Mesendoderm (in vitro differentiated cells): ENCODE data around the gene CYP26C1.

ENCODE experiments used
- DNase-seq: peaks from one replicate; pipeline ENCODE4 v3.0.0; 2013
- H2AK5ac ChIP-seq: 2 replicates; pipeline ENCODE4 v1.6.1; 2013; ENCODE audit warnings: low read length, inconsistent platforms
- H2BK120ac ChIP-seq: 2 replicates; pipeline ENCODE4 v1.6.1; 2013; ENCODE audit warnings: low read depth, mild to moderate bottlenecking, low read length, moderate library complexity, mixed read lengths
- H2BK15ac ChIP-seq: replicated peaks from 2 replicates; pipeline ENCODE4 v1.6.1; 2013; ENCODE audit warnings: low read depth, mild to moderate bottlenecking, moderate library complexity
- H2BK5ac ChIP-seq: 2 replicates; pipeline ENCODE4 v1.6.1; 2013; ENCODE audit warnings: low read length, inconsistent platforms
- H3K18ac ChIP-seq: 2 replicates; pipeline ENCODE4 v1.6.1; 2013; ENCODE audit warnings: mild to moderate bottlenecking, low read length, mixed read lengths
- H3K23ac ChIP-seq: one replicate; pipeline ENCODE4 v1.6.1; 2013; ENCODE audit warnings: low read length
- H3K27ac ChIP-seq: 2 replicates; pipeline ENCODE4 v1.5.1; 2013; ENCODE audit warnings: low read depth, mild to moderate bottlenecking, inconsistent platforms, low read length, moderate library complexity
- H3K27me3 ChIP-seq: 2 replicates; pipeline ENCODE4 v1.6.1; 2013; ENCODE audit warnings: low read length, control low read depth, mild to moderate bottlenecking, inconsistent platforms; ENCODE audit not compliant: insufficient read depth, poor library complexity
- H3K36me3 ChIP-seq: 2 replicates; pipeline ENCODE4 v1.6.1; 2013; ENCODE audit warnings: low read length, inconsistent platforms; ENCODE audit not compliant: control insufficient read depth, insufficient read depth
- H3K4ac ChIP-seq: one replicate; pipeline ENCODE4 v1.6.1; 2013; ENCODE audit warnings: low read depth, mild to moderate bottlenecking, low read length, moderate library complexity
- H3K4me1 ChIP-seq: 2 replicates; pipeline ENCODE4 v1.6.1; 2013; ENCODE audit warnings: low read depth, low read length, inconsistent platforms; ENCODE audit not compliant: control insufficient read depth
- H3K4me2 ChIP-seq: 2 replicates; pipeline ENCODE4 v1.6.1; 2013; ENCODE audit warnings: low read length
- H3K4me3 ChIP-seq: 2 replicates; pipeline ENCODE4 v1.5.1; 2013; ENCODE audit warnings: mild to moderate bottlenecking, low read length
- H3K56ac ChIP-seq: one replicate; pipeline ENCODE4 v1.6.1; 2013; ENCODE audit warnings: low read length
- H3K79me1 ChIP-seq: 2 replicates; pipeline ENCODE4 v1.6.1; 2013; ENCODE audit warnings: low read length, inconsistent platforms
- H3K79me2 ChIP-seq: 2 replicates; pipeline ENCODE4 v1.6.1; 2013; ENCODE audit warnings: mild to moderate bottlenecking, low read length; ENCODE audit not compliant: control insufficient read depth, insufficient read depth
- H3K9ac ChIP-seq: 2 replicates; pipeline ENCODE4 v1.6.1; 2013; ENCODE audit warnings: low read length, inconsistent platforms
- H4K5ac ChIP-seq: one replicate; pipeline ENCODE4 v1.6.1; 2013; ENCODE audit warnings: low read length
- H4K8ac ChIP-seq: one replicate; pipeline ENCODE4 v1.6.1; 2013; ENCODE audit warnings: low read depth, mild to moderate bottlenecking, control low read depth, low read length, moderate library complexity
- WGBS: extraction: QIAGEN DNeasy Blood & Tissue Kit; methylation state at CpG from one replicate; pipeline ENCODE4 v1.1.7; 2013; ENCODE audit warnings: low lambda C conversion rate, missing lambda C conversion rate; ENCODE audit not compliant: insufficient coverage; ENCODE audit errors: extremely low coverage; 5-methylcytosine and 5-hydroxymethylcytosine counted together

CYP26C1 gene

GRCh38 chr10:93028883-93029282, 31.7 kb upstream of the CYP26C1 start:
- Histone ChIP-seq H3K4me3 (no peak overlapping the region), H2BK5ac (no peak overlapping the region), H3K56ac (no peak overlapping the region), H3K9ac (no peak overlapping the region), H2AK5ac (no peak overlapping the region), H3K79me1 (no peaks in the 10 kb centered on the region), H2BK15ac (no peak overlapping the region), H3K36me3 (no peaks in the 10 kb centered on the region), H3K4ac (no peak overlapping the region), H3K18ac (no peak overlapping the region), H4K5ac (no peak overlapping the region), H3K27me3 (no peaks in the 10 kb centered on the region), H3K27ac (no peak overlapping the region), H4K8ac (no peak overlapping the region), H3K4me2 (no peak overlapping the region), H2BK120ac (no peak overlapping the region), H3K79me2 (no peaks in the 10 kb centered on the region), H3K23ac (no peak overlapping the region), H3K4me1 (no peaks in the 10 kb centered on the region)
- DNase-seq = peak; percentile 46
- no CpG with 5 or more reads among the region's 2 CpGs for WGBS

- Histone ChIP-seq H3K79me1 (no peaks in the 10 kb centered on the region), H2AK5ac (no peak overlapping the region), H3K4me1 (no peaks in the 10 kb centered on the region), H4K8ac (no peak overlapping the region), H3K4ac (no peak overlapping the region), H2BK15ac (no peak overlapping the region), H3K27me3 (no peaks in the 10 kb centered on the region), H3K36me3 (no peaks in the 10 kb centered on the region), H2BK5ac (no peak overlapping the region), H2BK120ac (no peak overlapping the region), H3K18ac (no peak overlapping the region), H3K79me2 (no peaks in the 10 kb centered on the region), H3K56ac (no peak overlapping the region), H3K4me3 (no peak overlapping the region), H3K4me2 (no peak overlapping the region), H3K23ac (no peak overlapping the region), H3K27ac (no peak overlapping the region), H4K5ac (no peak overlapping the region), H3K9ac (no peak overlapping the region)
- DNase-seq = peak; percentile 68
These were observed 30.2 kb upstream of the CYP26C1 start for GRCh38 chr10:93030409-93030808.

GRCh38 chr10:93032105-93032808, 28.3 kb upstream of the CYP26C1 start:
- no peak overlapping the region for H2BK120ac ChIP-seq
- no peak overlapping the region for H3K4me2 ChIP-seq
- H3K27ac ChIP-seq = no peak overlapping the region
- no peak overlapping the region for H3K4ac ChIP-seq
- H3K4me1 ChIP-seq = no peaks in the 10 kb centered on the region
- H3K27me3 ChIP-seq = no peaks in the 10 kb centered on the region
- H3K79me1 ChIP-seq = no peaks in the 10 kb centered on the region
- no peak overlapping the region for H4K8ac ChIP-seq
- H3K4me3 ChIP-seq = no peak overlapping the region
- no peak overlapping the region for H2AK5ac ChIP-seq
- no peak overlapping the region for H2BK5ac ChIP-seq
- H4K5ac ChIP-seq = no peak overlapping the region
- H3K56ac ChIP-seq = no peak overlapping the region
- WGBS = no CpG with 5 or more reads among the region's 5 CpGs
- no peaks in the 10 kb centered on the region for H3K79me2 ChIP-seq
- no peak overlapping the region for H3K18ac ChIP-seq
- DNase-seq = no peak
- H3K9ac ChIP-seq = no peak overlapping the region
- no peak overlapping the region for H2BK15ac ChIP-seq
- no peak overlapping the region for H3K23ac ChIP-seq
- no peaks in the 10 kb centered on the region for H3K36me3 ChIP-seq

- Histone ChIP-seq H2BK15ac (no peak overlapping the region), H3K27me3 (no peaks in the 10 kb centered on the region), H3K4ac (no peak overlapping the region), H3K4me1 (no peaks in the 10 kb centered on the region), H2BK5ac (no peak overlapping the region), H3K4me3 (no peak overlapping the region), H3K23ac (no peak overlapping the region), H3K9ac (no peak overlapping the region), H2AK5ac (no peak overlapping the region), H3K36me3 (no peaks in the 10 kb centered on the region), H2BK120ac (no peak overlapping the region), H3K4me2 (no peak overlapping the region), H3K79me2 (no peaks in the 10 kb centered on the region), H4K5ac (no peak overlapping the region), H4K8ac (no peak overlapping the region), H3K56ac (no peak overlapping the region), H3K18ac (no peak overlapping the region), H3K27ac (no peak overlapping the region), H3K79me1 (no peaks in the 10 kb centered on the region)
- no peak for DNase-seq
- WGBS = no CpG with 5 or more reads among the region's 1 CpG
These were observed 27.8 kb upstream of the CYP26C1 start for GRCh38 chr10:93032809-93033137.

- H3K56ac ChIP-seq = no peak overlapping the region
These were observed 26.2 kb upstream of the CYP26C1 start for GRCh38 chr10:93034426-93034825.

GRCh38 chr10:93039110-93039509, 21.5 kb upstream of the CYP26C1 start:
- H3K4me2 ChIP-seq = no peak overlapping the region
- no peak overlapping the region for H3K23ac ChIP-seq
- H3K4me1 ChIP-seq = no peaks in the 10 kb centered on the region
- peak overlapping the region; percentile 84 for H3K18ac ChIP-seq
- no peaks in the 10 kb centered on the region for H3K79me2 ChIP-seq
- no peak overlapping the region for H4K8ac ChIP-seq
- H3K27ac ChIP-seq = no peak overlapping the region
- H2AK5ac ChIP-seq = no peak overlapping the region
- no peak overlapping the region for H2BK15ac ChIP-seq
- H4K5ac ChIP-seq = no peak overlapping the region
- H3K79me1 ChIP-seq = no peaks in the 10 kb centered on the region
- WGBS = no CpG with 5 or more reads among the region's 1 CpG
- H2BK5ac ChIP-seq = no peak overlapping the region
- no peak overlapping the region for H3K56ac ChIP-seq
- no peaks in the 10 kb centered on the region for H3K27me3 ChIP-seq
- no peak overlapping the region for H3K9ac ChIP-seq
- H2BK120ac ChIP-seq = no peak overlapping the region
- no peak overlapping the region for H3K4me3 ChIP-seq
- no peak overlapping the region for H3K4ac ChIP-seq
- no peaks in the 10 kb centered on the region for H3K36me3 ChIP-seq
- DNase-seq = no peak

More at GRCh38 chr10:93034426-93034825, 26.2 kb upstream of the CYP26C1 start:
- H2BK5ac ChIP-seq = no peak overlapping the region
- no peaks in the 10 kb centered on the region for H3K79me1 ChIP-seq
- H2BK15ac ChIP-seq = no peak overlapping the region
- no peak overlapping the region for H3K18ac ChIP-seq
- no peak overlapping the region for H2AK5ac ChIP-seq
- no CpG with 5 or more reads among the region's 1 CpG for WGBS
- no peak overlapping the region for H3K23ac ChIP-seq
- H2BK120ac ChIP-seq = no peak overlapping the region
- H3K79me2 ChIP-seq = no peaks in the 10 kb centered on the region
- DNase-seq = no peak
- no peak overlapping the region for H3K9ac ChIP-seq
- no peaks in the 10 kb centered on the region for H3K27me3 ChIP-seq
- H3K36me3 ChIP-seq = no peaks in the 10 kb centered on the region
- H4K8ac ChIP-seq = no peak overlapping the region
- H4K5ac ChIP-seq = no peak overlapping the region
- H3K4me1 ChIP-seq = no peaks in the 10 kb centered on the region
- no peak overlapping the region for H3K27ac ChIP-seq
- no peak overlapping the region for H3K4ac ChIP-seq
- no peak overlapping the region for H3K4me3 ChIP-seq
- H3K4me2 ChIP-seq = no peak overlapping the region
